NCI-H1105 (cell line): Measurements from ENCODE around the gene ALKBH8.
A peak's percentile ranks its signal among the peaks of the same experiment; 100 is the strongest.
"Not testable (repeated sequence)": the region's sequence is repeated elsewhere in the genome, so short reads cannot be mapped to it uniquely, and the experiment has no call there.

ENCODE experiments used
- DNase-seq: peaks from one replicate; lab custom pipeline; 2025; lab: John Stamatoyannopoulos, UW

The ALKBH8 gene

GRCh38 chr11:107576497-107577345 is 11.2 kb upstream of the ALKBH8 start:
- peak; percentile 32 for DNase-seq

- no peak for DNase-seq
These were observed 7.9 kb upstream of the ALKBH8 start for GRCh38 chr11:107573438-107573837.

DNA sequence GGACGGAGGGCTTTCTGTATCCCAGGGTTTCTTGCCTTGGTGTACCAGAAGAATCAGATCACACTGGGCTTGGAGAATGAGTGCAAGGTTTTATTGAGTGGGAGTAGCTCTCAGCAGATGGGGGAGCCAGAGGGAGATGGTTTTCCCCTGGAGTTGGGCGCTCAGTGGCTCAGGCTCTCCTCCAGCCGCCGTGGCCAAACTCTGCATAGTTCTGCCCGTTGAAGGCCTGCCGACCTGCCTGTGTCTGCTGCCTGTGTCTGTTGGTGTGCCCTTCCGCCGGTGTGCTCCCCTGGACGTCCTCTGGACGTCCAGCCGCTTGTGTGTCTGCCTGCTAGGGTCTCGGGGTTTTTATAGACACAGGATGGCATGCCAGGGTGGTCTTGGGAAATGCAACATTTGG is 4.5 kb upstream of the ALKBH8 start:
- no peak for DNase-seq

DNA sequence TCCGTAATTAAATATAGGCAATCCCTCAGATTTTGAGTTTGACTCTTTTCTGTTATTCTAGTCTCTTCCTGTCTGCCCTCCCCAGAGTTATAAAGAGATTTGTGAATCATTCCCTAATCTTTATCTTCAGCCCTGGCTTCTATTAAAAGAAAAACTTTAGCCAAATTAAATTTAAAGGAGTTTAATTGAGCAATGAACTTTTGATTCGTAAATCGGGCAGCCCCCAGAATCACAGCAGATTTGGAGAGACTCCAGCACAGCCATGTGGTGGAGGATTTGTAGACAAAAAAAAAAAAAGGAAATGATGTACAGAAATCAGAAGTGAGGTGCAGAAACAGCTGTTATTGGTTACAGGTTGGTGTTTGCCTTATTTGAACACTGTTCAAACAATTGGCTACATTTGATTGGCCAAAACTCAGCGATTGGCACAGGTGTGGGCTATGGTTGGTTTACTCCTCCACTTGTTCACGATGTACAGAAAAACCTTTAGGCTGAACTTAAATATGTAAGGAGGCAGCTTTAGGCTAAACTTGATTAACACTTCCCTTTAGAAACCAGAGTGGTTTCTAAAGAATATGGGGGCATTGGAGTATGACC is 2.3 kb upstream of the ALKBH8 start:
- DNase-seq: no peak

GRCh38 chr11:107566569-107566968 is 1.0 kb upstream of the ALKBH8 start:
- DNase-seq: no peak

- not testable (repeated sequence) for DNase-seq
These were observed 493 bp upstream of the ALKBH8 start for GRCh38 chr11:107565955-107566501.

- DNase-seq: peak; percentile 4
These were observed 687 bp downstream of the ALKBH8 start for GRCh38 chr11:107564877-107565218.

- DNase-seq: peak; percentile 4
These were observed 1.8 kb downstream of the ALKBH8 start for GRCh38 chr11:107563702-107564101.

DNA sequence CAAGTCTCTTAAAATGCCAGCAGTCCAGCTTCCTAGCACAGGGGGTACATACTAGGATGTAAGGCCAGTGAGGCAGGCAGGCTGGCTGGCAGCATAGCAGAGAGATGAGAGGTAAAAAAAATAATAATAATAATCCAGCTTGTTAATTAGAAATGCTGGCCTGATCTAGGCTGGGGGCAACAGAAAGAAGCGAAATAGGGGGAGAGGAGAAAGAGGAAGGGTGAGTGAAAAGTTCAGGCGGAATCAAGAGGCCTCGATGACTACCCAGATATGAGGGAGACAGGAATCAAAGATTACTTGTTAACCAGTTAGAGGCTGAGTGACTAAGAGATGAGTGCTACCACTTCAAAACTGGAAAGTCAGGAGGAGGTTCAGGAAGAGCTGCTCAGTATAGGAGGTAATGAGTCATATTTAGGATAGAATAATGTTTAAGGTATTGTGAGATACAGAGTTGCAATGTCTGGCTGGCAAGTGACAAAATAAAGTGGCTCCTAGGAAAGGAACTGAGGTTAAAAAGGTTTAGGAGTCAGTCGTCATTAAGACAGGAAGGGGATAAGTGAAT is 2.8 kb downstream of the ALKBH8 start:
- DNase-seq: no peak

DNA sequence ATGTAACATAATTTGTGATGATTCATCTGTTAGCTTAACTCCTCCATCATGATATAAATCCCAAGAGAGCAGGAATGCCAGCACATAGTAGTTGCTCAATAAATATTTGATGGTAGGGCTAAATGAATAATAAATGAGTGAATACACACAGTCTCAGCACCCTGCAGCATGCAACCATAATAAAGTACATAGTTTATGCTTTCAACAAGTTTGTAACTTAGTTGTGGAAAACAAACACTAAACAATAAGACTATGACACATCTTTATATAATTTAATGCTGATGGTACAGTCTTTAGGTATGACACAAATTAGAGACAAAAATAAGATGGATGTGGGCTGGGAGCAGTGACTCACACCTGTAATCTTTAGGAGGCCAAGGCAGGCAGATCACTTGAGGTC is 3.8 kb downstream of the ALKBH8 start:
- DNase-seq: no peak

DNA sequence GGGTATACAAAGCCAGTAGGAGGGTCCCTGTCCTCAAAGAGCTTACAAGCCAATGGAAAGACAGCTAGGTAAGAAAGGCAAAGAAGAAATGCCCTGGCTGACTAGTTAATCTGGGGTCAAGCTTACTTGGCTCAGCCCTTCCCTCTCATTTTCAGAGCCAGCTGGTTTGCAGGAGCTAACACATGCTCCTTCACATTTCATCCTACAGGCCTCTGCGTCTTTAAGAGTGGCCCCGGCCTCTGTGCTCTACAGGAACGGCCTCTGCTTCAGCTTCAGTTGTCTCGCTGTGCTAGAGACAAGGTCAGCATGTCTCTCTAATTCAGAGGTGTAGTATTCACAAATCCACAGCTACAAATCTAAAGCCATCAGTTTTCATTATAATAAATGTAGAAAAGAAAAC is 15.2 kb downstream of the ALKBH8 start:
- DNase-seq: no peak

- DNase-seq: no peak
These were observed 15.6 kb downstream of the ALKBH8 start for GRCh38 chr11:107549954-107550285.

- DNase-seq: peak; percentile 2
These were observed 16.1 kb downstream of the ALKBH8 start for GRCh38 chr11:107549253-107549953.

DNA sequence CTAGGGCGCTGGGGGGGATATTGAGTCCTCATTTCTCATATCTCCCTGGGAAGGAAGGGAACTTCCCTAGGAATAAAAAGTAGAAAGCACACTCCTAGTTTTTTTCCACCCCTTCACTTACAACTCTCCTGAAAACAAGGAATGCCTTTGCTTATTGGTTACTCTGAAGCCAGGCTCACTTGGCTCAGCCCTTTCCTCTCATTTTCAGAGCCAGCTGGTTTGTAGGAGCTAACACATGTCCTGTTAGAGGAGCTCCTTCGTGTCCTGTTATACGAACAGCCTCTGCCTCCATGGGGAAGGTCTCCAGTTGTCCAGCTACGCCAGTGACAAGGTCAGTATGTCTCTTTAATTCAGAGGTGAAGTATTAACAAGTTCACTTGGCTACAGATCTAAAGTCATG is 17.6 kb downstream of the ALKBH8 start:
- DNase-seq: no peak

DNA sequence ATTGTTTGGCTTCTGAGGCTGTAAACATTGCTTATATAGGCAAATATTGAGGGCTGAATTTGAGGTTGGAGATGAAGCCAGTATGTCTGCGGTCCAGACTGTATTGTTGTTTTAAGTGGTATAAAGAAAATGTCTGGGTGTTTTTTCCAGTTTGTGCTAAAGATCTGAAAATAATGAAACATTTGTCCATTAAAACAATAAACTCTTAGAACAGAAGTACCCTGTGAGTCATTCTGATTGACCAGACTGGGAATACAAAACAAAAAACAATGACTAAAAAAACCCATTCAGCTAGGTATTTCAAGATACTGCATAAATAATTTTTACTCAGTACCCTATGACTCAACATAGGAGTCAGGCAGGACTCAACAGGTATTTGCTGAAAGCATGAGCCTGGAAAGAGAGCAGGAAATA is 20.4 kb downstream of the ALKBH8 start:
- DNase-seq: no peak

GRCh38 chr11:107538821-107539220 is 26.7 kb downstream of the ALKBH8 start:
- DNase-seq: no peak

DNA sequence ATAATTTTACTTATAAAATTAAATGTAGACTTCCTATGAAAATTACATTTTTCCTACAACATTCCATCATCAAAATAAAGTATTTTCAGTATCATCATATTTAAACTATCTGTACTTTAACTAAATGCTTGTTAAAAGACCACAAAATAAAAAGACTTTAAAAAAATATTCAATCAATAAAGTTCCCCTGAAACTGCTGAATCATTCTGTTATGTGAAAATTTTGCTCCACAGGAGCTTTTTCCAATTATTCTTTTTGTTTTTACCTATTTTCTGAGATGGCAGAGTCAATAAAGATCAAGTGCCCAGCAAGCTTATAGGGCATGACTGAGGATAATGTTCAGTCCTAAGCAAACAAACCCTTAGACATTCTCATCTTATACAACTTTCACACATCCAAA is 27.3 kb downstream of the ALKBH8 start:
- no peak for DNase-seq

DNA sequence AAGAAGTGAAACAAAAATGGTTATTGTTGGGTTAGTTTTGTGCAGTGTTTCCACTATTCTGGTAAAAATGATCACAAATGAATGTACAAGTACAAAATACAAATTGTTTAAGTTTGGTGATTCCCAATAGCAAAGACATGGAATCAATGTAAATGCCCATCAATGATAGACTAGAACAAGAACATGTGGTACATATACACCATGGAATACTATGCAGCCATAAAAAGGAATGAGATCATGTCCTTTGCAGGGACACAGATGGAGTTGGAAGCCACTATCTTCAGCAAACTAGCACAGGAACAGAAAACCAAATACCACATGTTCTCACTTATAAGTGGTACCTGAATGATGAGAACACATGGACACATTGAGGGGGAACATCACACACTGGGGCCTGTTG is 28.4 kb downstream of the ALKBH8 start:
- DNase-seq: not testable (repeated sequence)

DNA sequence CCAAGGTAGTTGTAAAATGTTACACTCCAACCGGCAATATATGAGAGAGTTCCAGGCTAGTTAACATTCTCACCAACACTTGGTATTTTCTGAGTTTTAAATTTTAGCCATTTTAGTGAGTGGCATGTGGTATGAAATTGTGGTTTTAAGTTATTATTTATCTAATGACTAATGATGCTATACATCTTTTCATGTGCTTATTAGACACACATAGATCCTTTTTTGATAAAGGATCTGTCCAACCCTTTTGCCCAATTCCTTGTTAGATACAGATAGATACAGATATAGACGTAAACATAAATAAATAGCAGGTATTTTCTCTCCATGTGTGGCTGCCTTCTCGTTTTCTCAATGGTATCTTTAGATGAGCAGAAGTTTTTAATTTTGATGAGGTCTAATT is 39.3 kb downstream of the ALKBH8 start:
- DNase-seq: no peak

- DNase-seq: no peak
These were observed 56.7 kb downstream of the ALKBH8 start for GRCh38 chr11:107508858-107509244.

DNA sequence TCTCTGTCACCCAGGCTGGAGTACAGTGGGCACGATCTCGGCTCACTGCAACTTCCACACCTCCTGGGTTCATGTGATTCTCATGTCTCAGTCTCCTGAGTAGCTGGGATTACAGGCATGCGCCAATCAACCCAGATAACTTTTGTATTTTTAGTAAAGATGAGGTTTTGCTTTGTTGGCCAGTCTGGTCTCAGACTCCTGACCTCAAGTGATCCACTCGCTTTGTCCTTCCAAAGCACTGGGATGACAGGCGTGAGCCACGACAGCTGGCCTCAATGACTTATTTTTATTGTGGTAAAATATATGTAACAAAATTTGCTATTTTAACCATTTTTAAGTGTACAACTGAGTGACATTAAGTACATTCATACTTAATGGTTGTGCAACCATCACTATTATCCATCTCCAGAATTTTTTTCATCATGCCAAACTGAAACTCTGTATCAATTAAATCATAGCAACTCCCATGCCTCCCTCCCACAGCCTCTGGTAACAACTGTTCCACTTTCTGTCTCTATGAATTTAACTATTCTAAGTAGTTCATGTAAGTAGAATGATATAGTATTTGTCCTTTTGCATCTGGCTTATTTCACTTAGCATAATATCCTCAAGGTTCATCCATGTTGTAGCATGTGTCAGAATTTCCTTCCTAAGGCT is 57.2 kb downstream of the ALKBH8 start:
- DNase-seq: no peak

DNA sequence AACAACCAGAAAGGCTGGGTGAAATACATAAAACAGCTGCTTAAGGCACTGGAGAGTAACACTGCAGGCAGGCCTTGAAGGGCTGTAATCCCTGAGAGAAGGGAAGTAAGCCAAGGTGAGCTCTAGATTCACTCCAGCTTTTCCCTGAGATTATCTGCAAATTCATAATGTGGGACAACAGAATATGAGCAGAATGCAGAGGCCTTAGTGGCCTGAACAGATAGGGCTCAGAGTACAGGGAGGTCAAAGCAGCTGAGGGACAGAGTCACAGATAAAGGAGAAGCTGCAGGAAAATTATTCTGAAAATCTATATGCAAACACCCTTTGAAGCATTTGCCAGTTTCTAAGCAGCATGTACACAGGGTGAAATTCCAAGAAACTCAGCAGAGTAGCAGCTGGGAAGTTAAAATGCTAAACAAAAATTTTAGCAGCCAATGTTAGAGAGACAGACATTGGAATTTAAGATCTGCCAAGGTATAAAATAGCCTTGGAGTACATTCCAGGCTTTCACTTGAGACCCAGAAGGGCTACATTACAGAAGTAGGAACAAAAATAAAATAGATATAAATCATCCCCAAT is 59.8 kb downstream of the ALKBH8 start:
- DNase-seq: no peak
